Measurements from ENCODE around the gene SLC5A10.

SLC5A10 gene

DNA sequence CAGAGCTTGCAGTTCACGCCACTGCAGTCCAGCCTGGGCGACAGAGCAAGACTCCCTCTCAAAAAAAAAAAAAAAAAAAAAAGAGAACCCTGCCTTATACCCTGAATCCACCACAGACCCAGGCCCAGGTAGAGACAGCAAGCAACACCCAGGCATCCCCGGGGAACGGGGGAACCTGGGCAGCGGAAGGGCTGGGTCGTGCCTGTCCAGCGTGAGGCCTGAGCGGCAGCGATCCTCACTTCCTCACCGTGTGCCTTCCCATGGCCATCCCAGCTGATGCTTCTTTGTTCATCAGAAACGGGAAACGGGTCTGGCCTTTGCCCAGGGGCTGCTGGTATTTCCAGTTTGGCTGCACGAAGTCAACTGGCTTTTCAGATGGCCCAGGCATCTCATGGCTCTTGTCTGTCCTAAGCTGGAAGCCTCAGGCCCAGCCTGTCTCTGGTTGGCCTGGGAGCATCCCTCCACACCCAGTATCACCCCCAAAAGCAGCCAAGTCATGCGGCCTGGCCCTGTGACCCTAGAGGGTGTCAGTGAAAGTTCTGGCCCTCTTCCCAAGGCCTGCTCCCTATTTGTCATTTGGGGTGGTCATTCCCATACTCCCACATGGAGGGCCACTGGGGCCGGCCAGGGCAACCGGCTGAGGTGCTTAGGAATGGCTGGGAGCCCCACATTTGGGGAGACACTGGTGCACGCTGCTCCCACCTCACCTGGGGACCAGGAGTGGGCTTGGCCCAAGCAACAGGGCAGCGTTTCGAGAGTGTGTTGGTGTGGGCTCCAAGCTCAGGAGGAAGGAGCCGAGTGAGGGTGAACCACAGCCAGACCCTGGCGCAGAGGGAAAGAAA lies 32.5 kb downstream of the SLC5A10 start:
- no peak for DNase-seq (ENCODE audit: low read depth in 2 of 2)

DNA sequence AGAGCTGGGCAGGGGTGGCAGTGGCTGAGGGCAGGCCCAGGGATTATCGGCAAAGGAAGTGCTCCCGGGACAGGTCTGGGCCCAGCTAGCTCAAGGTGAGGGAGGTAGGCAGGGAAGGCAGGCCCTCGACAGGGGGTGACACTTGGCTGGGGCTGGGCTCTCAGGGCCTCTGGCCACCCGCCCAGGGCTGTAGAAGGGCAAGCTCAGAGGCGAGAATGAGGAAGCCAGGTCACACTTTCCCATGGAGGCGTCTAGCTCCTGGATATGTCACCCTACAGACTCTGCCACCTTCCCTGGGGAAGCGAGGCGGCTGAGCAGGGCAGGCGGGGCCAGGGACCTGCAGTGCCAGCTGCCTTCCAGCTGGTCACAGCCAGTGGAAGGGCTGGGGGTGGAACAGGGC lies 33.5 kb downstream of the SLC5A10 start:
- DNase-seq (ENCODE audit: low read depth in 2 of 2) = no peak

DNA sequence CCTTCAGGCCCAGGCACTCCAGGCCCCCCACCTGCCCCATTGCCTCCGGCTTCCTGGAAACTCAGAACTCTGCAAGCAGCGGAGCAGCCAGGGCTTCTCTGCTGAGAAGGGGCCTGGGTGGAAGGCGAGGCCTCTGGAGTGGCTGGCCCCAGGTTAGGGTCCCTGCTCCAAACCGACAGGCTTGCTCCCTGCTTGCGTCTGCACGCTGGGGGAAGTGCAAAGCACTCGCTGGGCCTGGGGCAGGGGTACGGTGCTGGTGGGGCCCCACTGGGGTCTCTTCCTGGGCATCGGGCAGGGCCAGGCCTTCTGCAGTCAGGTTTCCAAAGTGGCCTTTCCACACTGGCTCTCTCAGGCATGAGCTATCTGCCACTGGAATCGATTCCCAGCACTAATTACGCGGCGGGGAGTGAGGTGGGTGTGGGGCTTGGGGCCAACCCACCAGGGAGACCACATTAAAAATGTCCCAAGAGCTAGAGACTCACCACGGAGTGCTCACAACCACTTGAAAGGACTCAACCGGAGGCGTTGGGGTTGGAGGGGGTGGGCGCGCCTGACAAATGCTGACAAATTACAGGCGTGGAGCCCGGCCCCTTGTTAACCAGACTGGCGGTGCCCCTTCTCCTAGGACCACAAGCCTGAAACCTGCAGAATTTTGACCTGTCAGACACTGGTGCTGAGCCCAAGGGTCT lies 34.7 kb downstream of the SLC5A10 start:
- peak; percentile 15 to 27 for DNase-seq (ENCODE audit: low read depth in 2 of 2)

DNA sequence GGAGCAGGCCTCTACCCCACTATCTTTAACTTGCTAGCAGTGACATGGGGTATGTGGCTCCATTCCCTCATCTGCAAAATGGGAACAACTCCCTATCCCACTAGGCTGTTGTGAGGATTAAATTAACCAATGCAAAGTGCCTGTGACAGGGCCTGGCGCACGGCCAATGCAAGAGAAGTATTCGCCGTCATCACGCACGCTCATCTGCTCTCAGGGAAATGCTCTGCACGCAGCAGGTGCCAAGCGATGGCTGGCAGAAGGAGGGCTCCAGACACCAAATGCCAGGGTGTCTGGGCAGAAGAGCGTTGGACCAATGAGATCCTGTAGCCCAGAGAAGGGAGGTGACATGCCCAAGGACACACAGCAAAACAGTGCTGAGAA lies 35.3 kb downstream of the SLC5A10 start:
- no peak for DNase-seq (ENCODE audit: low read depth in 2 of 2)

DNA sequence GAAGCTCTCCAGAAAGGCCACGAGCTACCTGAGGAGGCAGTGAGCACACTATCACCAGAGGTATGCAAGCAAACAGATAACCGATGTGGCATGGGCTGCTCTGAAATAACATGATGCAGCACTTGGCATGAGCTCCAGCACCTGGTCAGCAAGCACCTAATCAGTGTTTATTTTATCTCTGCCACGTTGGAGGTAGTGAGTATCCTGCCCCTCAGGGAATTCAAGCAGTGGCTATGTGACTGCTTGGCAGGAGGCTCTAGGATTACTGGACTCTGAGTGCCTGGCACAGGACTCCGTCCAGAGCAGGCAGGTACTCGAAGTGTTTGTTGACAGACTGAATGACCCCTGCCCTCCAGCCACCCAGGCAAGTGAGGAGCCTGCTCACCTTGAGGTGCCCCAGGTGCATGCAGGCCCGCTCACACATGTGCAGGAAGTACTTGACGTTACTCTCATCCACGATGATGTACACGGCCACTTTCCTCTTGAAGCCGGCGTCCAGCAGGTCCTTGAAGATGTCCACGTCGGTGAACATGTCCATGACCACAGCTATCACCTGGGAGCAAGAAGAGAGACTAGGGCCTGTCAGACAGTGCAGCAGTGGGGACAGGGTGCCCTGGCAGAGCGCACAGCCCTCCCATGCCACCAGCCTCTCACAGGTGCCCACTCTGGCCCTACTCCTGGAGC lies 36.0 kb downstream of the SLC5A10 start:
- DNase-seq (ENCODE audit: low read depth in 2 of 2) = no peak

DNA sequence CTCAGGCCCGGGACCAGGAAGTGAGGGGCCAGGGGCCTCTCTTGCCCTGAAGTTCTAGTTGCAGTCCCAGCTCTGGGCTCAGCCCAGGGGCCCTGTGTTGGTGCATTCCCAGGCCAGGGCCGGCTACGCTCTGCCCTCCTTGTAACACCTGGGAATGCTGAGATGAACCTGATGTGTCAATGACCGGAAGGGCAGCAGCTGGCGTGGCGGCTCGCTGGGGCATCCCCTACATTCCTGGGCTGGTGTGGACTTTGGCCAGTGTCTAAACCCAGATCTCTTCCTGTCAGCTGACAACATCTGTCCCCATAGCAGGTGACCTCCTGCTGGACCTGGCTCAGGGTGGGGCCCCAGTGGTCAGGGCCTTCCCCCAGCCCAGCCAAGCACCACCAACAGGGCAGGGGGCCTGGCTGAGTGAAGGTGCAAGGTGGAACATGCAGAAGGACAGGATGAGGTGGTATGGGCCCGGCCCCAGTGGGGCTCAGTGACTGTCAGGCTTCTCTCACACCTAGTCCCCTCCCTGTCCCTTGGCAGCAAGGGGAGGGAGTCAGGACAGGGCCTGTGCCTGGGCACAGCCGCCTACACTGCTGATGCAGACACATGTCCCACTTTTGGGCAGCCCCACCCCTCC lies 36.7 kb downstream of the SLC5A10 start:
- DNase-seq (ENCODE audit: low read depth in 2 of 2) = no peak

DNA sequence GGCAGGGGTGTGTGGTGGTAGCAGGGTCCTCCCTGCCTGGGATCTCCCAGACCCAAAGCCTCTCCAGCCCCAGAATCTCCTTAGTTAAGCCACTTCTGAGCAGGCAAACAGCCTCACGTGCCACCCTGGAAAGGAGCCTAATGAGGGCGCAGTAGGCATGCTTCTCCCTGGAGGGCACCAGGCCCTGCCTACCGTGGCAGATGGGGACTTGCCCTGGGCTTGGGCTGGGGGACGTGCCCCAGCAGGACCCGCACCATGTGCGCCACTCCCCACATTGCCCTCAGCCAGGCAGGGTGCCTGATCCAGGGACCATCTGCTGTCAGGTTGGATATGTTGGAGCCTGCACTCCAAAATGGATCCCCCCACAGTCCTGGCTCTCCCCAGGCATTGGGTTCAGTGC lies 38.4 kb downstream of the SLC5A10 start:
- no peak for DNase-seq (ENCODE audit: low read depth in 2 of 2)

DNA sequence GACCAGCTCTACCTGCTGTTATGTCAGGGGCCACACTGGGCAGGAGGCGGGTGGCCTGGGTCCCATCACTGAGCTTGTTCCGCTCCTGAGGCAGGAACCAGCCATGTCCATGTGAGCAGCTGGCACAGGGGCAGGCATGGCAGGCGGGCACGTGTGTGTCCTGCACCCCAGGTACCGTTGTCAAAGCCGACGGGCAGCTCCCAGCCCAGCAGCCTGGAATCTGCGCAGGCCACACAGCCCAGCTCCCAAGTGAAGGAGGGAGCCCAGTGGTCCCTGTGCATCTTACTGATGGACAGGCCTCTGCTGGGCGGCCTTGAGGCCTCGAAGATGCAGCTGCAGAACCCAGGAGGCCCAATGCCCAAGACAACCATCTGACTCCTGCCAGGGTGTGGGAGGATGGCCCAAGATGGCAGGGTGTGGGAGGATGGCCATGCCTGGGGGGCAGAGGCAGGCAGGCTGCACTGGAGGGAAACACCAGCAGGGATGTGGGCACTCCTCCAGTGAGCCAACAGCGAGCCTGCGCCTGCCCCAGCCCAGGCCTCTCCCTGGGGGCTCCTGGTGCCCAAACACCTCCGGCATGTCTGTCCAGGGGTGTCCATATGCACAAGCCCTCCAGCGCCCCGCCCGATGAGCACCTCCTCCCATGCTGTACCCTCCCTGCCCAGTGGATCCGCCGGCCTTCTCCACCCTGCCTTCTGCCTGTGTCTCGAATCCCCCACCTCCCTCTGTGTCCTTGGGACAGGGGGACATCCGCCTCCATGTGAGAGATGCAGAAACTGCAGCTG lies 39.8 kb downstream of the SLC5A10 start:
- no peak for DNase-seq (ENCODE audit: low read depth in 2 of 2)

DNA sequence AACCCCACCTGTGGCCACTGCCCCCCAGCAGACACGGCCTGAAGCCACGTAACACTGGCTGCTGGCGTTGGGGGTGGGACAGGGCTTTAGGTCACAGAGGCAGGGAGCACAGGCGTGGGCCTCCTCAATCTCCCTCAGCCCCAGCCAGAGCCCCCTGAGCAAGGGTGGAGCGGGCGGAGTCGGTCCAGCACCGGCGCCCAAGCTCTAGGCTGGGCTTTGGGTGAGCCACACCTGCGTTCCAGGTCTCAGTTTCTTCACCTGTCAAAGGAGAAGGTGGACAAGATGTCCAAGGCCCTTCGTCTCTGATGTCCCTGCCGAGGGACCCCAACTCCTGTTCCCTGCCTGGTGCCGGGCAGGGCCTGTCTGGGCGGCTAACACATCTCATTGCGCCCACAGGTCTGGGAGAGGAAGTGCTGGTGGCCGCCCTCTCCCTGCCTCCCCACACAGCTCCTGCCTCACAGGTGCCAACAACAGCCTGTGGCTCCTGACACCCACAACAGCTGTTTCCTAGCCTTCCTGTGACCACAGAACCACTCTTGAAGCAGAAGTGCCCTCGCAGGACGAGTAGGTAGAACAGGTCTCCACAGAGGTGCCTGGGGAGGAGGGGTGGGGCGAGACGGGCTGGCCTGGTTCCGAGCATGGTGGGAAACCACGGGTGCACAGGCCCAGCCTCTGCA lies 40.6 kb downstream of the SLC5A10 start:
- no peak for DNase-seq (ENCODE audit: low read depth in 2 of 2)

DNA sequence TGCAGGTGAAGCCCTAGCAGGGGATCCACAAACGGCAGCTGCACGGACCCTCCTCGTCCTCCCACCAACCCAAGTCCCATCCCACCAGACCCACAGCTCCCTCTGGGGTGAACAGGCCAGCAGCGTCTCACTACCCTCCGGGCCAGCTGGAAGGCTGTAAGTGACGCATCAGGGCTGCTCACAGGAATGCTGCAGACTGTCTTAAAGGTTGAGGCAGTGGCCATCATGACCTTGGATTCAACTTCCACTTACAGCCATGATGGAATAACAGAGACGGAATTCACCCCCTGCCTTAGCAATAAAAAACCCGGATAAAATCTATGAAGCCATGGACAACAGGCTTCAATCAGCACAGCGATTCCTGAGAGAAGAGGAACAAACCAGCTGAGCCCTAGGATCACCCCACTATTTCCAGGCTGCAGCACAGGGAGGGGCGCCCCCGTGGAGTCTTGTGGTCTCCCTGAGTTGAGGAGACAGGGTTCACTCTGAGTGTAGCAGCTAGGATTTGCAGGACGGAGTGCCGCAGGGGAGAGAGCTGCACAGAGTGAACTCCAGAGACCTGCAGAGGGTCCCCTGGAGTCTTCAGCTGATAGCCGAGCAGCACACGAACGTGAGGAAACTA lies 42.1 kb downstream of the SLC5A10 start:
- DNase-seq (ENCODE audit: low read depth in 2 of 2) = no peak

DNA sequence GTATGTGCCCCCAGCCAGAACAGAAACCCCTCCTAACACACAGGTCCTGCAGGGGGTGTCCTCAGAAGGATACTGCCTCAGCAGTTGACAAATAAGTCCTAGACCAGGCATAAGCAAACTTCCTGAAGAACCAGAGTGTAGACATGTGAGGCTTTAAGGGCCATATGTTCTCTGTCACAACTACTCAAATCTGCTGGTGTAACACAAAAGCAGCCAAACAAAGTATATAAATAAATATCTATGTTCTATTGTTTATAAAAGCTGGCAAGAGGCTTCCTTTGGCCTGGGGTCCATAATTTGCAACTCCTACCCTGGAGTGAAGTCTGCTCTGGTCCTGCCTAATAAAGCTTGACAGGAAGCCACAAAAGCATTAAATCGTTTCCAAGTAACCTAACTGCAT lies 42.7 kb downstream of the SLC5A10 start:
- DNase-seq (ENCODE audit: low read depth in 2 of 2) = no peak

DNA sequence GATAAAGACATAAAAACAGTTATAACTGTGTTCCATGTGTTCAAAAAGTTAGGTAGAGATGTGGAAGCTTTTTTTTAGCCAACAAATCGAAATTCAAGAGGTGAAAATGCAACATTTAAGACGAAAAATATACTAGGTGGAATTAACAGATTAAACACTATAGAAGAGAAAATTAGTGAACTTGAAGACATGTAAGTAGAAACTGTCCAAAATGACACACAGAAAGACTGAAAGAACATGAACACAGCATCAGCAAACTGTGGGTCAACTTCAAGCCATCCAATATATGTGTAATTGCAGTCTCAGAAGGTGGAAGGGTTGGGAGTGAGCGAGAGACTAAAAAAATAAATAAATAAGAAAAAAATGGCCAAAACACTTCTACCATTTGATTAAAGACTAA lies 43.3 kb downstream of the SLC5A10 start:
- DNase-seq (ENCODE audit: low read depth in 2 of 2) = no peak

DNA sequence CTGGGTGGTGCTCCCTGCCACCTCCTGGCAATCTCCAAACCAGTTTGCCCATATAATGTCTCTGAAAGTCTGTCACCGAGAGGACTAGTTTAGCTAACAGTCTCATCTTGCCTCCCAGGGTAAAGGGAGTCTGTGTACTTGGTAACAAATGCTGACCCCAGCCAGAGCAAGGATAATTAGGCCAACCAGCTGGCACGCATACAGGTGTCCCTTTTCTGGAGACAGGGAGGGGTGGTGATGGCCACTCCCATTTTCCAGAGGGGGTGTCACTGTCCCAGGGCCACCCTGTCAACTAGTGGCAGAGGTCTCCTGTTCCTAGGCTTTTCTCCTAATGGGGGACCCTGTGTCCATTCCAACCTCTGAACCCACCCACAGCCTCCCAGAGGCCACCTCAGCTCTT lies 44.5 kb downstream of the SLC5A10 start:
- no peak for DNase-seq (ENCODE audit: low read depth in 2 of 2)

DNA sequence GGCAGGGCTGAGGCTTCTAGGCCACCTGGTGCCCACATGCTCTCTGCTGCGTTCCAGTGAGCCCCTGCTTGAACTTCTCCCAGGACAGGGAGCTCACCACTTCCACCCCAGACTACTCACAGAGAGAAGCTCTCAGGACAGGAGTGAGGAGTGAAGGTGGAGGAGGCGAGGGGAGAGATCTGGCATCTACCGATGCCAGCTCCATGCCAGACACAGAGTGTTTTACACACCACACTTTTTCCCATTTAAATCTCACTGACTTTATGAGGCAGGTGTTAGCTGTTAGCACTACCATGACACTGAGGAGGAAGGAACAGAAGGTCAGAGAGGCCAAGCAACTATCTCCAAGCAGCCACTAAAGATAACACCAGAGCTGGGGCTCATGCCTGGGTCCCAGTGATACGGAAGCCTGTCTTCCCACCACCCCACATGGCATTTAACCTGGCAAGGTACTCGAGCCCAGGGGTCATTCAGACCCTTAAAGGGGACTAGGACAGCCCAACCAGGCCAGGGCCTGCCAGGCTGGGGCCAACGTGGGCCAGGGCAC lies 45.8 kb downstream of the SLC5A10 start:
- DNase-seq (ENCODE audit: low read depth in 2 of 2) = no peak

DNA sequence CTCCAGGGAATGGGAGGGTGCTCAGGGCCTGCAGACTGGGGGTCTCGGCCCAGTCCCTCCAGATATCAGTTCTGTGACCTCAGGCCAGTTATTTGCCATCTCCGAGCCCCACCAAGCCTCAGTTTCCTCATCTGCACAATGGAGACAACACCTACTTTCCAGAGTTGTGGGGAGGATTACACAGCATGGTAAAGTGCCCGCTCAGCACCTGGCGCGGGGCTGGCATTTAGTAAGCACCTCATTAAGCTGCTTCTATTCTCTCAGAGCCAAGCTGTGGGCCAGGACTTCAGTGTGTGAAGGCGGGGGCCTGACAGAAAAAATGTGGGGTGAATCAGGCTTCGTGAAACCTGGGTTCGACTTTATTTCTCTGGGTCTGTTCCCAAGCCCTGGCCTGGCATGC lies 47.4 kb downstream of the SLC5A10 start:
- DNase-seq (ENCODE audit: low read depth in 2 of 2) = no peak

DNA sequence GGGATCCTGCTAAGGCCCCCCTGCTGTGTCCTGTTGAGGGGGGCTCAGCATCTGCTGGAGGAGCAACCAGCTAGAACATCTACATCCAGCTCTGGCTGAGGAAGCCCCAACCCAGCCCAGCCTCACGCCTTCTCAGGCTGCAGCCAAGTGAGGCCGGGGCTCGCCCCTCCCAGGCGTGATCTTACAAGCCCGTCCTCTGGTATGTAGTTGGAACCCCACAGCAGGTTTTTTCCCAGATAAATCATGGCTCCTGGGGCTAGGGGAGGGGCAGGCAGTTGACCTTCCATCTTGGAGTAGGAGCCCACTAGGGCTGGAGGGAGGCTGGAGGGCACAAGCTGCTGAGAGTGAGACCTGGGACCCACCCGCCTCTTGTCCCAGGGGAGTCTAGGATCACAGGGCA lies 47.9 kb downstream of the SLC5A10 start:
- DNase-seq (ENCODE audit: low read depth in 2 of 2) = no peak

DNA sequence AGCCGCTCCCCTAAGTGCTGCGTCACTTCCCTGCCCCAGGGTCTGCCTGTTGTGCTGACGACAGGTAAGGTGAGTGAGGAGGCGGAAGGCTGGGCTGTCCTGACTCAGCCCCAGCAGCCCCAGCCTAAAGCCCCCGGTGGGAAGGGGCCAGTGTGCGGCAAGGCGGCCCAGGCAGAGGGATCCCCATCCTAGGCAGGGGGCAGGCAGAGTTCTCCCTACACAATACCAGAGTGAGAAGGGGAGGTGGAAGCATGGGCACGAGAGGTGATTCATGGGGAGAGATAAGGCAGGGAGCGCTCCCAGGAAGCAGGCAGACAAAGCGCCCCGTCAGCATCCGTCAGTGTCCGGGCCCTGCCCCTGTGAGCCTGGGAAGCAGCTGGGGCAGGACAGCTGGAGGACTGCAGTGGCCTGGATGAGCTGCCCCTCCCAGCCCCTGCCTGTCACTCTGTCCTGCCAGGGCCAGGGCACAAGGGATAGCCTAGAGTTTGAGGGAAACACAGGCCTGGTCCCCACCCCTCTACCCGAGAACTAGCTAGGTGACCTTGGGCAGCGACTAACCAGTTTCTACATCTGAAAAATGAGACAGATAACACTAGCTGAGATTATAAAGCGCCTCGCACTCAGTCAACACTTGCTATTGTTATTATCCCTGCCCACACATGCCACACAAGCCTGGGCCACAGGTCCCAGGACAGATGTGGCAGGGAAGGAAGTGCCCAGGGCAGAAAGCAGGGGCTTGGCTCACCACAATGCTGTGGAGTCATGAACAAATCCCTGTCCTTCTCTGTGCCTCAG lies 48.8 kb downstream of the SLC5A10 start:
- DNase-seq (ENCODE audit: low read depth in 2 of 2) = no peak

DNA sequence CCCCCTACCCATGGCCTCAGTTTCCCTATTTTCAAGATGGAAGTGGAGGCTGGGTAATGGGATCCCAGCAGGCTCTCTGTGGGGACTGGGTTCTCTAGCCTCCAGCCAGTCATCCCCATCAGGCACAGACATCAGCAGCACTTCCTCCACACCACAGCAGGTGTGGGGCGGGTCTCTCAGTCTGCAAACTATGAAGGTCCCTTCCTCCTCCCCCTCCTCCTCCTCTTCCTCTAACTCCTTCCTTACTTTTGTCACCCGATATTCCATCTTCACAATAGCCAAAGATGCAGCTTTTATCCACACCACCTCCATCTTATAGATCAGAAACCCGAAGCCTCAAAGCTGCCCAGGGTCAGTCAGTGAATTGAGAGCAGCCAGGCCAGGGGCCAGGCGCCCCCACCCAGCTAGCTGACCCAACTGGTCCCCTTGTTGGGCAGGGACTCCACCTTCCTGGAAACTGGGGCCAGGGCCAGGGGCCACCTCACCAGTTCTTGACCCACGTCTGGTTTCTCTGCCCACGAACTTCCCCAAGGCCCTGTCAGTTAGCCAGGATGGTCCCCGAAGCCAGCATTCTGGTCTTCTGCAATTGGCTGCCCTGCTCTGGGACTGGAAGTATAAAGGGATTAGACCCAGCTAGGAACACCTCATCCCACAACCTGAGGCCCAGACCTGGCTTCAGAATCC lies 50.1 kb downstream of the SLC5A10 start:
- DNase-seq (ENCODE audit: low read depth in 2 of 2) = no peak
